Gastroesophageal sphincter (tissue), 4 donors: ENCODE measurements around the gene SLC28A1. TPM values are rescaled to one million over a fixed set of nuclear protein-coding genes. Genes with fewer than 3 reads are reported as not detected.

Experiments used
- ATAC-seq: fragments of 150-250 bp; one replicate; pipeline ENCODE4 v1.9.1; 2016; ENCODE audit warnings: mild to moderate bottlenecking, moderate library complexity
- H3K27ac ChIP-seq, 4 donors: fragments of 200-600 bp; sonication (generic) in 3 of 4; 1 replicate in 3 of 4; 2 replicates in 1 of 4; pipeline ENCODE4 v1.5.1; 2016 to 2019
- H3K27me3 ChIP-seq: fragments of 200-600 bp; sonication (generic); one replicate; pipeline ENCODE4 v1.5.1; 2019
- H3K36me3 ChIP-seq, 2 donors: fragments of 200-600 bp; sonication (generic); one replicate each; pipeline ENCODE4 v1.5.1; 2019; ENCODE audit warnings: control low read depth in 1 of 2
- H3K4me1 ChIP-seq, 3 donors: fragments of 200-600 bp; sonication (generic); 1 replicate in 2 of 3; 2 replicates in 1 of 3; pipeline ENCODE4 v1.5.1; 2016 to 2019; ENCODE audit warnings: control low read depth in 2 of 3
- H3K4me3 ChIP-seq, 2 donors: fragments of 200-600 bp; sonication (generic); one replicate each; pipeline ENCODE4 v1.5.1; 2019; ENCODE audit warnings: mild to moderate bottlenecking in 1 of 2, moderate library complexity in 1 of 2
- H3K9me3 ChIP-seq, 3 donors: fragments of 200-600 bp; sonication (generic); one replicate each; pipeline ENCODE4 v1.5.1; 2017 to 2019; ENCODE audit warnings: control low read depth in 2 of 3
- CTCF ChIP-seq, 4 experiments: fragments of 200-600 bp in 2 of 4; fragments of 450-650 bp in 2 of 4; sonication (generic) in 1 of 4; IDR thresholded peaks; one replicate each; pipeline ENCODE4 v1.5.1; 2017 to 2019; ENCODE audit warnings: antibody characterized with exemption in 4 of 4, mild to moderate bottlenecking in 2 of 4, moderate library complexity in 2 of 4
- EP300 ChIP-seq: sonication (generic); formaldehyde crosslinking; IDR thresholded peaks from one replicate; pipeline ENCODE4 v1.6.1; 2017; ENCODE audit warnings: antibody characterized with exemption, mild to moderate bottlenecking
- POLR2A ChIP-seq, 2 donors: fragments of 450-650 bp; IDR thresholded peaks; one replicate each; pipeline ENCODE4 v1.6.1; 2017; ENCODE audit warnings: antibody characterized with exemption in 2 of 2, mild to moderate bottlenecking in 2 of 2, moderate library complexity in 1 of 2
- POLR2AphosphoS5 ChIP-seq: sonication (generic); formaldehyde crosslinking; IDR thresholded peaks from one replicate; pipeline ENCODE4 v1.6.1; 2017; ENCODE audit warnings: antibody characterized with exemption
- WGBS, 2 donors: methylation state at CpG; one replicate each; pipeline ENCODE4 v1.1.5; 2018; ENCODE audit warnings: low coverage in 1 of 2; 5-methylcytosine and 5-hydroxymethylcytosine counted together
- total RNA-seq, 4 donors: library from RNA; depleted of rRNA; stranded (reverse); fragments of >200 nt; gene quantifications; one replicate each; pipeline ENCODE4 v1.1.0, GENCODE V29; 2016

SLC28A1 gene
- total RNA-seq, 4 donors from 2014 or later = not detected

GRCh38 chr15:84898761-84899160 lies 14.3 kb downstream of the SLC28A1 start:
- no peak for TF ChIP-seq EP300
- no peak for TF ChIP-seq CTCF (IDR thresholded peaks at IDR 0.05)
- H3K4me1 ChIP-seq = peaks cover 0 to 2% (median 0%) of the 10 kb centered on the region in 3 donors
- WGBS, 2 donors = 57 to 77% methylated on average over 4 of the region's 4 CpGs
- no peak for ATAC-seq
- H3K9me3 ChIP-seq = no peaks in the 10 kb centered on the region
- no peaks in the 10 kb centered on the region for H3K27me3 ChIP-seq
- no peaks in the 10 kb centered on the region for H3K36me3 ChIP-seq
- no peak overlapping the region for H3K4me3 ChIP-seq
- H3K27ac ChIP-seq = no peak overlapping the region

- Histone ChIP-seq H3K36me3 (no peaks in the 10 kb centered on the region), H3K4me1 (peaks cover 0 to 12% (median 0%) of the 10 kb centered on the region in 3 donors), H3K27me3 (no peaks in the 10 kb centered on the region), H3K9me3 (no peaks in the 10 kb centered on the region), H3K27ac (no peak overlapping the region), H3K4me3 (no peak overlapping the region)
- no peak for ATAC-seq
- TF ChIP-seq POLR2A (IDR thresholded peaks at IDR 0.05) (no peak), POLR2AphosphoS5 (no peak), EP300 (no peak), CTCF (IDR thresholded peaks at IDR 0.05) (no peak)
- 81 to 90% methylated on average over 6 of the region's 7 CpGs for WGBS, 2 donors
Observed at GRCh38 chr15:84899750-84900149, 15.3 kb downstream of the SLC28A1 start.

GRCh38 chr15:84901540-84901939 lies 17.1 kb downstream of the SLC28A1 start:
- H3K9me3 ChIP-seq = no peaks in the 10 kb centered on the region
- no peak for ATAC-seq
- WGBS, 2 donors = 96 to 100% methylated on average over 2 of the region's 2 CpGs
- no peaks in the 10 kb centered on the region for H3K36me3 ChIP-seq
- peaks cover 0 to 19% (median 0%) of the 10 kb centered on the region in 3 donors for H3K4me1 ChIP-seq
- H3K27me3 ChIP-seq = no peaks in the 10 kb centered on the region
- TF ChIP-seq CTCF (IDR thresholded peaks at IDR 0.05) = no peak
- no peak overlapping the region for H3K27ac ChIP-seq
- H3K4me3 ChIP-seq = no peak overlapping the region

GRCh38 chr15:84903751-84904150 lies 19.3 kb downstream of the SLC28A1 start:
- H3K36me3 ChIP-seq = no peaks in the 10 kb centered on the region
- peaks cover 0 to 19% (median 0%) of the 10 kb centered on the region in 3 donors for H3K4me1 ChIP-seq
- no peaks in the 10 kb centered on the region for H3K27me3 ChIP-seq
- TF ChIP-seq POLR2A (IDR thresholded peaks at IDR 0.05) (no peak), EP300 (no peak), POLR2AphosphoS5 (no peak), CTCF (IDR thresholded peaks at IDR 0.05) (no peak)
- ATAC-seq = no peak
- no peaks in the 10 kb centered on the region for H3K9me3 ChIP-seq
- no peak overlapping the region for H3K4me3 ChIP-seq
- 71 to 80% methylated on average over 1 of the region's 2 CpGs for WGBS, 2 donors
- no peak overlapping the region for H3K27ac ChIP-seq

- no peaks in the 10 kb centered on the region for H3K9me3 ChIP-seq
- WGBS, 2 donors = no CpG with 5 or more reads among the region's 2 CpGs
- no peaks in the 10 kb centered on the region for H3K36me3 ChIP-seq
- H3K27me3 ChIP-seq = no peaks in the 10 kb centered on the region
- TF ChIP-seq POLR2A (IDR thresholded peaks at IDR 0.05) (no peak), EP300 (no peak), POLR2AphosphoS5 (no peak), CTCF (IDR thresholded peaks at IDR 0.05) (no peak)
- no peak overlapping the region for H3K27ac ChIP-seq
- no peak overlapping the region for H3K4me3 ChIP-seq
- H3K4me1 ChIP-seq = peaks cover 0 to 19% (median 0%) of the 10 kb centered on the region in 3 donors
- no peak for ATAC-seq
Observed at GRCh38 chr15:84904419-84904818, 20.0 kb downstream of the SLC28A1 start.
